ENCODE results near the gene ABCB1. TPM values are rescaled to one million over a fixed set of nuclear protein-coding genes. Genes with fewer than 3 reads are reported as not detected.
"Not testable (repeated sequence)": the region's sequence is repeated elsewhere in the genome, so short reads cannot be mapped to it uniquely, and the experiment has no call there.

ABCB1 gene
- total RNA-seq, 1 donor from 2014 or later, result 2.0 TPM

DNA sequence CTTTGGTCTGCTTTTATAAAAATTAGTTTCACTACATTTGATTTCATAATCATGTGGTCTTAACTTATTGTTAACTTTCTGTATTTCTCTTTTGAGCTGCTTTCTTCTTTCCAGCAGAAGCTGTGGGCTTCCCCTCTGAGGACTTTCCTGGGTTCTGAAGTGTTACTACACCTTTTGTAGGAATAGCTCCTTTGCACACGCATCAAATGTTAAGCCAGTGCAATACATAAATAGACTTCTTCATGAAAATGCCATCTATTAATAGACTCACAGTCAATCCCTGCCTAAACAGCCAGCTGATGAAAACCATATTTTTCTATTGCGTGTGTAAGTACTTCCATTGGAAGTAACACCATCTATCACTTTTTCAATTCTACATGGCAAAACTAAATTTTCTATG is 126.7 kb downstream of the ABCB1 start:
- Mint-ChIP-seq H3K27ac (no peak overlapping the region), H3K9me3 (no peaks in the 10 kb centered on the region), H3K4me3 (ENCODE audit: low read depth) (no peak overlapping the region), H3K27me3 (ENCODE audit: low read depth) (peaks cover 42% of the 10 kb centered on the region), H3K4me1 (ENCODE audit: low read depth) (peaks cover 4% of the 10 kb centered on the region), H3K36me3 (ENCODE audit: low read depth) (no peaks in the 10 kb centered on the region)
- no peak for DNase-seq (ENCODE audit: low spot score)
- intact Hi-C loops (cut with micrococcal nuclease), result loop anchor here (10.0 kb wide), 1 partner anchor 151 kb away; the partner anchor contains the start of gene RUNDC3B

DNA sequence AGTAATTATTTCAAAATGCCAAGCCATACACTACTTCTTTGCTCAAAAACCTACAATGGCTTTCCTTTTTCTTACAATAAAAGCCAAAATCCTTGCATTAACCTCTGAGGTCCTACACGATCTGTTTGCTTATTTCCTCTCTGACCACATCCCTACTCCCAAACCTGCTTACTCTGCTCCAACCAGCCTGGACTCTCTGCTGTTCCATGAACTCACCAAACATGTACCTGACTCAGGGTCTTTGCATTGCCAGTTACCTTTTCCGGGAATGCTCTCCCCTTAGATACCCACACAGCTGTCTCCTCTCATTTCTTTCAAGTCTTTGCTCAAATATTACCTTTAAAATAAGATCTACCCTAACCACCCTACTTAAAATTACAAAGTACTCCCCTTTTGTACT is 127.5 kb downstream of the ABCB1 start:
- Mint-ChIP-seq H3K27ac (no peak overlapping the region), H3K4me3 (ENCODE audit: low read depth) (no peak overlapping the region), H3K9me3 (no peaks in the 10 kb centered on the region), H3K27me3 (ENCODE audit: low read depth) (peaks cover 42% of the 10 kb centered on the region), H3K36me3 (ENCODE audit: low read depth) (no peaks in the 10 kb centered on the region), H3K4me1 (ENCODE audit: low read depth) (peaks cover 4% of the 10 kb centered on the region)
- DNase-seq (ENCODE audit: low spot score), result no peak
- intact Hi-C loops (cut with micrococcal nuclease), result loop anchor here (10.0 kb wide), 1 partner anchor 152 kb away; the partner anchor contains the start of gene RUNDC3B

DNA sequence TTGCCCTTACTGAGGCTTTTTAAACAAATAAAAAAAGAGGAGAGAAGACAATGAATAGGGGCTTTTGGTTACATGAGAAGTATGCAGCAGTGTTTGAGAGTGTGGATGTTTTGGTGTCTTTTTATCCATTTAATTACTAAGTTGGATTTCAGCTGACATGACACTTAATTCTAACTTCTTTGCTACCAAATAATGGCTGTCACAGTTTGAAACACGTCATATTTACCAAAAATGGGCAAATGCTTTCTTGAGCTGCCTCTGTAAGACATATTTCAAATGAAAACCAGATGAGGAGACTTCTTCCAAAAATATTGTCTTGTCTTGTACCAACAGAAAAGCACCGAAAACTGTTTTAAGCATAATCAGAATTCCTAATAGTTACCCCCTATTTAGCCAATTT is 129.2 kb downstream of the ABCB1 start:
- no peaks in the 10 kb centered on the region for H3K9me3 Mint-ChIP-seq
- no peak overlapping the region for H3K27ac Mint-ChIP-seq
- peaks cover 4% of the 10 kb centered on the region for H3K4me1 Mint-ChIP-seq (ENCODE audit: low read depth)
- no peaks in the 10 kb centered on the region for H3K36me3 Mint-ChIP-seq (ENCODE audit: low read depth)
- H3K4me3 Mint-ChIP-seq (ENCODE audit: low read depth), result no peak overlapping the region
- intact Hi-C loops (cut with micrococcal nuclease), result loop anchor here (10.0 kb wide), 1 partner anchor 153 kb away; the partner anchor contains the start of gene RUNDC3B
- peaks cover 38% of the 10 kb centered on the region for H3K27me3 Mint-ChIP-seq (ENCODE audit: low read depth)
- DNase-seq (ENCODE audit: low spot score), result no peak

DNA sequence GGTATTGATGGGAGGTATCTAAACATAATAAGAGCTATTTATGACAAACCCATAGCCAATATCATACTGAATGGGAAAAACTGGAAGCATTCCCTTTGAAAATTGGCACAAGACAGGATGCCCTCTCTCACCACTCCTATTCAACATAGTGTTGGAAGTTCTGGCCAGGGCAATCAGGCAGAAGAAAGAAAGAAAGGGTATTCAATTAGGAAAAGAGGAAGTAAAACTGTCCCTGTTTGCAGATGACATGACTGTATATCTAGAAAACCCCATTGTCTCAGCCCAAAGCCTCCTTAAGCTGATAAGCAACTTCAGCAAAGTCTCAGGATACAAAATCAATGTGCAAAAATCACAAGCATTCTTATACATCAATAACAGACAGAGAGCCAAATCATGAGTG is 131.5 kb downstream of the ABCB1 start:
- H3K4me3 Mint-ChIP-seq (ENCODE audit: low read depth); H3K9me3 Mint-ChIP-seq; H3K4me1 Mint-ChIP-seq (ENCODE audit: low read depth); H3K27ac Mint-ChIP-seq; intact Hi-C loops (cut with micrococcal nuclease); H3K36me3 Mint-ChIP-seq (ENCODE audit: low read depth); DNase-seq (ENCODE audit: low spot score): not testable (repeated sequence)
- peaks cover 24% of the 10 kb centered on the region for H3K27me3 Mint-ChIP-seq (ENCODE audit: low read depth)

DNA sequence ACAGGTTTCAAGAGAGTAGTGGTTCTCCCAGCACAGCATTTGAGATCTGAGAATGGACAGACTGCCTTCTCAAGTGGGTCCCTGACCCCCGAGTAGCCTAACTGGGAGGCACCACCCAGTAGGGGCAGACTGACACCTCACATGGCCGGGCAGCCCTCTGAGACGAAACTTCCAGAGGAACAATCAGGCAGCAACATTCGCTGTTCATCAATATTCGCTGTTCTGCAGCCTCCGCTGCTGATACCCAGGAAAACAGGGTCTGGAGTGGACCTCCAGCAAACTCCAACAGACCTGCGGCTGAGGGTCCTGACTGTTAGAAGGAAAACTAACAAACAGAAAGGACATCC is 135.2 kb downstream of the ABCB1 start:
- H3K27ac Mint-ChIP-seq; H3K36me3 Mint-ChIP-seq (ENCODE audit: low read depth); DNase-seq (ENCODE audit: low spot score); H3K9me3 Mint-ChIP-seq; H3K4me1 Mint-ChIP-seq (ENCODE audit: low read depth); intact Hi-C loops (cut with micrococcal nuclease); H3K27me3 Mint-ChIP-seq (ENCODE audit: low read depth); H3K4me3 Mint-ChIP-seq (ENCODE audit: low read depth): not testable (repeated sequence)

DNA sequence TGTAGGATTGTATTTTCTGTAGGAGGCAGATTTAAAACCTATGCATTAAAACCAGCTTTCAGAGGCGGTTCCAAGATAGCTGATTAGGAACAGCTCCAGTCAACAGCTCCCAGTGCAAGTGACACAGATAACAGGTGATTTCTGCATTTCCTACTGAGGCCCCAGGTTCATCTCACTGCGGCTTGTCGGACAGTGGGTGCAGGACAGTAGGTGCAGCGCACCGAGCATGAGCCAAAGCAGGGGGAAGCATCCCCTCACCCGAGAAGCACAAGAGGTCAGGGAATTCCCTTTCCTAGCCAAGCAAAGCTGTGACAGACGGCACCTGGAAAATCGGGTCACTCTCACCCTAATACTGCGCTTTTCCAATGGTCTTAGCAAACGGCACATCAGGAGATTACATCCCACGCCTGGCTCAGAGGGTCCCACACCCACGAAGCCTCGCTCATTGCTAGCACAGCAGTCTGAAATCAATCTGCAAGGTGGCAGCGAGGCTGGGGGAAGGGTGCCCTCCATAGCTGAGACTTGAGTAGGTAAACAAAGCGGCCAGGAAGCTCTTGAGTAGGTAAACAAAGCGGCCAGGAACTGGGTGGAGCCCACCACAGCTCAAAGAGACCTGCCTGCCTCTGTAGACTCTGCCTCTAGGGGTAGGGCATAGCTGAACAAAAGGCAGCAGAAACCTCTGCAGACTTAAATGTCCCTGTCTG is 135.7 kb downstream of the ABCB1 start:
- H3K9me3 Mint-ChIP-seq; intact Hi-C loops (cut with micrococcal nuclease); H3K27ac Mint-ChIP-seq; H3K36me3 Mint-ChIP-seq (ENCODE audit: low read depth); H3K27me3 Mint-ChIP-seq (ENCODE audit: low read depth); H3K4me1 Mint-ChIP-seq (ENCODE audit: low read depth); DNase-seq (ENCODE audit: low spot score); H3K4me3 Mint-ChIP-seq (ENCODE audit: low read depth): not testable (repeated sequence)

DNA sequence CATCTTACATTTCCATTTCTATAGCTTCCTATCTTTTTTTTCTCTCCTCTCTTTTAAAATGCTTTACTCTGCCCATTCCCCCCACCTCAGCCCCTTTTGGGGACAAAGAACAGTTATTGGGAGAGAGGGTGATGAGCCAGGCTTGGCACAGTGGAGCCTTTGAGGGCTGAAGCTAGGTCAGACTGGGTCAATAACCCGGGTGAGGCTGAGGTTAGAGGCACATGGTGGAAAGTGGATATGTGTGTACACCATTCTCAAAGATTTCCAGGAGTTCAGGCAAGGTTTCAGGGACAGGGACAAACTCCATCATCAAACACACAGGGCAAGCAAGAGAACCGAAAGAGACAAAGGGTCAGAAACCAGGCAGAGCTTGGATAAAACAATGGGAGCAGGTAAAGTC is 136.7 kb downstream of the ABCB1 start:
- H3K4me3 Mint-ChIP-seq (ENCODE audit: low read depth), result no peak overlapping the region

DNA sequence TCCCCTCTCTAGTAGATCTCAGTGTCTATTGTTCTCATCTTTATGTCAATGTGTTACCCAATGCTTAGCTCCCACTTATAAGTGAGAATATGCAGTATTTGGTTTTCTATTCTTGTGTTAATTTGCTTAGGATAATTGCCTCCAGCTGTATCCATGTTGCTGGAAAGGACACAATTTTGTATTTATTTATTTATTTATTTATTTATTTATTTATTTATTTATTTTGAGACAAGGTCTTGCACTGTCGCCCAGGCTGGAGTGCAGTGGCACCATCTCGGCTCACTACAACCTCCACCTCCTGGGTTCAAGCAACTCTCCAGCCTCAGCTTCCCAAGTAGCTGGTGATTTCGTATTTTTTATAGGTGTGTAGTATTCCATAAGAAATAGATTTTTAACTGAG is 140.2 kb downstream of the ABCB1 start:
- H3K36me3 Mint-ChIP-seq (ENCODE audit: low read depth); H3K9me3 Mint-ChIP-seq; H3K27ac Mint-ChIP-seq; H3K4me3 Mint-ChIP-seq (ENCODE audit: low read depth); H3K4me1 Mint-ChIP-seq (ENCODE audit: low read depth); intact Hi-C loops (cut with micrococcal nuclease); H3K27me3 Mint-ChIP-seq (ENCODE audit: low read depth); DNase-seq (ENCODE audit: low spot score): not testable (repeated sequence)

More for the DNA sequence above, 136.7 kb downstream of the ABCB1 start:
- no peaks in the 10 kb centered on the region for H3K4me1 Mint-ChIP-seq (ENCODE audit: low read depth)
- H3K36me3 Mint-ChIP-seq (ENCODE audit: low read depth), result no peaks in the 10 kb centered on the region
- no peak overlapping the region for H3K27ac Mint-ChIP-seq
- no peak for DNase-seq (ENCODE audit: low spot score)
- intact Hi-C loops (cut with micrococcal nuclease), result no loop called here
- peaks cover 9% of the 10 kb centered on the region for H3K27me3 Mint-ChIP-seq (ENCODE audit: low read depth)
- no peaks in the 10 kb centered on the region for H3K9me3 Mint-ChIP-seq

DNA sequence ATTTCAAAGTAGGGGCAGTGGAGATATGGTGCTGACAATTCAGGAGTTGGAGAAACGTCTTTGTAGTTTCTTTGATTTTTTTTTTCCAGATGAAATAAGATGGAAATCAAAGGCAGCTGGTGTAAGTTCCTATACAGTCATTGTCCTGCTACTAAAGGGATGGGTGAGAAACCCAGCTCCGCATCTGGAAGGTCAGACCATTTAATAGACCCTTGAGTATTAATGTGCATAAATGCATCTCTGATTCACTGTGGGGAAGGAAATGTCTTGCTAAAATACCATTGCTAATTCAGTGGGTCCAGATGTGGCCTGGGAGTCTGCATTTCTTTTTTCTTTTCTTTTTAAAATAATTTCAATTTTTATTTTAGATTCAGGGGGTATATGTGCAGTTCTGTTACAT is 140.7 kb downstream of the ABCB1 start:
- Mint-ChIP-seq H3K36me3 (ENCODE audit: low read depth) (no peaks in the 10 kb centered on the region), H3K4me1 (ENCODE audit: low read depth) (no peaks in the 10 kb centered on the region), H3K4me3 (ENCODE audit: low read depth) (no peak overlapping the region), H3K9me3 (no peaks in the 10 kb centered on the region), H3K27ac (no peak overlapping the region), H3K27me3 (ENCODE audit: low read depth) (peaks cover 5% of the 10 kb centered on the region)
- DNase-seq (ENCODE audit: low spot score), result no peak
- intact Hi-C loops (cut with micrococcal nuclease), result no loop called here

DNA sequence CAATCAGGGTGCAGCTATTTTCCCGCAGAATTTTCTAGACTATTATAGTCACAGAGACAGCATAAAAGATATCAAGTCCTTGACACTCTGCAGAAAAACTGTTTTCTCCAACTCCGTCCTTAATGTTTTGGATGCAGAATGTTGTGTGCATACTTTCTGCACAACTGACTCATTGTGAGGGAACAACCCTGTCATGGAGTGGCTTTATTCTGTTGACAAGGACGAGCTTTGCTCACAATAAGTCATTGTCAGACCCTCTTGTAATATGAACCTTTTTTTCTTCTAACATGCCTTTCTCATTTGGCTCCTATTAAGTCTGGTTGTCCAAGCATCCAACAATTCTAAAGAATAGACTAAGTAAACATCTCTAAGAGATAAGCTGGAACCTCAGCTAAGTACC is 142.5 kb downstream of the ABCB1 start:
- Mint-ChIP-seq H3K36me3 (ENCODE audit: low read depth) (no peaks in the 10 kb centered on the region), H3K27me3 (ENCODE audit: low read depth) (peaks cover 4% of the 10 kb centered on the region), H3K4me3 (ENCODE audit: low read depth) (no peak overlapping the region), H3K27ac (no peak overlapping the region), H3K4me1 (ENCODE audit: low read depth) (no peaks in the 10 kb centered on the region), H3K9me3 (no peaks in the 10 kb centered on the region)
- no peak for DNase-seq (ENCODE audit: low spot score)
- intact Hi-C loops (cut with micrococcal nuclease), result no loop called here

DNA sequence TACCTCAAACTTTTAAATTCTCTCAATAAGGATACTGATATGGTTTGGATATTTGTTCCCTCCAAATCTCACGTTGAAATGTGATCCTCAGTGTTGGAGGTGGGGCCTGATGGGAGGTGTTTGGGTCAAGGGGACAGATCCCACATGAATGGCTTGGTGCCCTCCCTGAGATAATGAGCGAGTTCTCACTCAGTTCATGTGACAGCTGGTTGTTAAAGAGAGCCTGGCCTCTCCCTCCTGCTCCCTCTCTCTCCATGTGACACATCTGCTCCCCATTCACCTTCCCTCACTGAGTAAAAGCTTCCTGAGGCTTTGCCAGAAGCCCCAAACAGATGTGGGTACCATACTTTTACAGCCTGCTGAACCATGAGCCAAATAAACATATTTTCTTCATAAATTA is 144.4 kb downstream of the ABCB1 start:
- no peak overlapping the region for H3K4me3 Mint-ChIP-seq (ENCODE audit: low read depth)
- H3K9me3 Mint-ChIP-seq, result no peaks in the 10 kb centered on the region
- DNase-seq (ENCODE audit: low spot score), result no peak
- H3K4me1 Mint-ChIP-seq (ENCODE audit: low read depth), result no peaks in the 10 kb centered on the region
- H3K27ac Mint-ChIP-seq, result no peak overlapping the region
- no peaks in the 10 kb centered on the region for H3K36me3 Mint-ChIP-seq (ENCODE audit: low read depth)
- H3K27me3 Mint-ChIP-seq (ENCODE audit: low read depth), result peaks cover 4% of the 10 kb centered on the region
- intact Hi-C loops (cut with micrococcal nuclease), result no loop called here

All from activated T-helper 2 cell treated with anti-CD3 and anti-CD28 coated beads, Interferon-gamma antibody, Interleukin-2, Interleukin-4, amounts not matched to agents 10 μg/mL and 5 μg/mL and 100 μg/mL, durations not matched to agents 14 hours and 24 hours and 36 hours (primary cell).